ENCODE measurements around the gene SRC.

The SRC gene

DNA sequence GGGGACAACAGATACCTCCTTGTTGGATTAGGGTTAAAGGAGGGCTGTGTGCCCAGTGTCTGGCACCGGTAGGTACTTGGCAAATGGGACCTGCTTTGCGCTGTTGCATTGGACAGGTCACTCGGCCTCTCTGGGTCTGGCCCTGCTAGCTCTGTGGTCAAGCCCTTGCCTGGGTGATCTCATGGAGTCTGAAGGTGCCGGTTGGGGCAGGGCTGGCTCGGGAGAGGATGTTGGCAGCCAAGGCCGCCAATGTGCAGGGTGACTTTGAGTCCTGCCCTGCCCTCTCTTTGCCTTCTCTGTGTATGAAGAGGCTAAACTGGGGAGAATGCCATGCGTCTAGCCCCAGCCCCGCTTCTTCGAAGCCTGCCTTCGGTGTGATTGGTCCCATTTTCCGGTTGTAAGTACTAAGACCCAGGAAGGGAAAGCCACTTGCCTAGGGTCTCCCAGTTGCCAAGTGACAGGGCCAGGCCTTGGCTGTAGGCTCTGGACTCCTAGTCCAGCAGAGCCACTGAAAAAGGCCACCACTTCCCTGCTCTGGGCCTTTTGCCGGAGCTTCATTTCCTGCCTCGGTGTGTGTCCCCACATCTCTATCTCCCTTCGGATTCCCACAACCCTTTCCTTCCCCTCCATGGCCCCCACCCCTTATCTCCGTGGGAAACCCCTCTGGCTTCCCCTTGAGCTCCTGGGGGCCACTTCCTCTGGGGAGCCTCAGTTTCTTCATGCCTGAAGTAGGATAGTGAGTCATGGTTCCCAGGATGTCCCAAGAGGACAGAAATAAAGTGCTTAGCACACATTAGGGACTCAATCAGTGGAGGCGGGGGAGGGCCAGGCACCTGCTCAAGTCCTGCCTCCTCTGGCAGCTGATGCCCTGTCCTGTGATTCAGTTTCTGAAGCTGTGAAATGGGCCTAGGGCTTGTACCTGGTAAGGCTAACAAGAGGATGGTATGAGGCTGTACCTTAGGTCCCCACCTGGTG is 3.9 kb downstream of the SRC start:
- DNase-seq (ENCODE audit: low read depth in 1 of 2, low spot score in 1 of 2): no peak

DNA sequence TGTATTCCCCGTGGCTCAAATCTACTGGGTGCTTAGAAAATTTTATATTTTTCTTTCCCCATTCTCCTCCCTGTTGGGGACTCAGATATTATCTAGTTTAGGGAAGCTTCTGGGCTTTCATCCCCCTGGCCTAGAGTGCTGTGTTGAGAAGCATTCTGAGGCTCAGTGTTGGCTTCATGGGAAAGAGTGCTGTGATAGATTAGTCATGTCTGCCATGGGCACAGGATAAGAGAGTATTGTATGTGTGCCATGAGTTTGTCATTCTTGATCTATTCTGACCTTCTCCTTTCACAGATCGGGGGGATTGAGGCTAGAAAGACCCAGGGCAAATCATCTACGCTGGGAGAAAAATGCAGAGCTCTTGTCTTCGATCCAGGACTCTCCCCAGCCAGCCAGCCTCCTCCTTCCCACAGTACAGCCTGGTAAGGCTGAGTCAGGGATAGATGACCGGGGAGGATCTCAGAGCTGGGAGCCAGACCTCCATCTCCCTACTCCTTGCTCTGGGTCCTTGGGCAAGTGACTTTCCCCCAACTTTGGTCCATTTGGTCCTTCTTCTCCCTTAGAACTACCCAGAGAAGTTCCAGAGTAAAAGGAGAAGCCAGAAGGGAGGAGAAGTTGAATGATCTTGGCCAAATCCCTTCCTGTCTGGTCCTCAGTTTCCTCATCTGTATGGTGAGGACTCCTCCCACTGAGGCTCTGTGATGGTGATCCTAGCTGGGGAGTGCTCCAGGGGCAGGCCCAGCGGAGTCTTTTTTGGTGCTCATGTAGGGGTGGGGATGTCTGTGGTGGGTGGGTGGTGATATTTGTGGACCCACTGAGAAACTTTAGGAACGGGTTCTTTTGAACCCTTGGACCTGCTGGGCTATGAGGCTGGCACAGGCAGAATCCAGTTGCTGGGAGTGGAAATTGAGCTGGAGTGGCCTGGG is 5.0 kb downstream of the SRC start:
- DNase-seq (ENCODE audit: low read depth in 1 of 2, low spot score in 1 of 2): no peak

GRCh38 chr20:37351689-37352607 is 6.0 kb downstream of the SRC start:
- DNase-seq (ENCODE audit: low read depth in 1 of 2, low spot score in 1 of 2): no peak

DNA sequence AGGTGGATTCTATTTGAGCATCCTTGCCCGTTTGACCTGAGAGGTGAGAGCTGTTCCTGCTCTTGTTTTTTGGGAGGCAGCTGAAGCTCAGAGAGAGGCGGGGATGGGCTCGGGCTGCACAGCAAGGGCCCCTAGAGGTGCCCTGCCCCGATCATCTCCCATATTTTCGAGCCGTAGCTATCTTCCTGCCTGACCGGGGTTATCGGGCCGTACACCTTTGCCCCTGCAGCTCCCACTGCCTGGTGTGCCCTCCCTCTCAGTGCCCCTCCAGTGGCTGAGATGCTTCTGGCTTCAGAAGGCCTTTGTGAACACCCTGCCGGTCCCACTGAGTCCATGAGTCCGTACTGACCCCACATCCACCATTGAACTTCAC is 6.7 kb downstream of the SRC start:
- DNase-seq (ENCODE audit: low read depth in 1 of 2, low spot score in 1 of 2): no peak

- no peak for DNase-seq (ENCODE audit: low read depth in 1 of 2, low spot score in 1 of 2)
Measured at GRCh38 chr20:37353285-37353849, 7.4 kb downstream of the SRC start.

DNA sequence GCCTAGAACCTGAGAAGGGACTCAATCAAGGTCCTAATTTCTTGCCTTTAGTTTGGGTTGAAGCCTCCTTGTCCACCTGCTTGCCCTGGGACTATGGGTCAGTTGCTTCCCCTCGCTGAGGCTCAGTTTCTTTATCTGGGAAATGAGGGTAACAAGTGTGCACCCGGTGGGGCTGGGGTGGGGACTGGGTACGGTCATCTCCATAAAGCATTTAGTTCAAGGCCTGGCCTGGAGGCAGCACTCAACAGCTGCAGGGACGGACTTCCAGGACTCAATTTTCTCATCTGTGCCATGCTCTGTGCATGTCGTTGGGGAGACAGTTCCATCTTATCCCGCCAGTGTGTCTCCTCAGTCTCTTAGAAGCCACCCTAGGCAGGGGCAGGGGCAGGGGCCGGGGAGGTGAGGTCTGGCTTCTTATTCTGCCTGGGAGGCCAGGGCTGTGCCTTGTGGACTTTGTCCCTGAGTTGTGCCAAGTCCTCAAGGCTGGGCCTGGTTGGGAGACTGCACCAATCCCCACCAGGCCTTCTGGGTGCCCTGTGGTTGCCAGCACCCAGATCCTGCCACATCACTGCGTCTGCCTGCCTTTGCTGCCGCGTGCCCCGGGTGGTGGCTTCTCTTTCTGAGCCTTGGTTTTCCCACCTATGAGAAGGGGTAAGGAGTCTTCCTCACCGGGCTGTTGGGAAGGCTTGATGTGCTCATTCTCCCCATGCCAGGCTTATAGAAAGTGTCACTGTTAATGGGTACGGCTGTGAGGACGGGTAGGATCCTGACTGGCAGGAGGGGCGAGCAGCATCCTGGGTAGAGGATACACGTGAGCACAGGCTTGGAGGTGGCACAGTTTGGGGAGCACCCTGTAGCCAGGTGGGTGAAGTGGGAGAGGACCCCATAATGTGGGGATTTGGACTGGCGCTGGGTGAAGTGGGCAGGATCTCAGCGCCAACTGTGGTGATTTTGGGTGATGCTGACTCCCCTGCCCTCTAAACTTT is 8.6 kb downstream of the SRC start:
- DNase-seq (ENCODE audit: low read depth in 1 of 2, low spot score in 1 of 2): no peak

- no peak for DNase-seq (ENCODE audit: low read depth in 1 of 2, low spot score in 1 of 2)
Measured at GRCh38 chr20:37355252-37356180, 9.6 kb downstream of the SRC start.

GRCh38 chr20:37356387-37356786 is 10.4 kb downstream of the SRC start:
- no peak for DNase-seq (ENCODE audit: low read depth in 1 of 2, low spot score in 1 of 2)

GRCh38 chr20:37356961-37357371 is 11.0 kb downstream of the SRC start:
- no peak for DNase-seq (ENCODE audit: low read depth in 1 of 2, low spot score in 1 of 2)

- no peak for DNase-seq (ENCODE audit: low read depth in 1 of 2, low spot score in 1 of 2)
Measured at GRCh38 chr20:37357481-37358365, 11.8 kb downstream of the SRC start.

GRCh38 chr20:37358366-37359150 is 12.6 kb downstream of the SRC start:
- no peak for DNase-seq (ENCODE audit: low read depth in 1 of 2, low spot score in 1 of 2)

- DNase-seq (ENCODE audit: low read depth in 1 of 2, low spot score in 1 of 2): no peak
Measured at GRCh38 chr20:37359331-37359730, 13.4 kb downstream of the SRC start.

DNA sequence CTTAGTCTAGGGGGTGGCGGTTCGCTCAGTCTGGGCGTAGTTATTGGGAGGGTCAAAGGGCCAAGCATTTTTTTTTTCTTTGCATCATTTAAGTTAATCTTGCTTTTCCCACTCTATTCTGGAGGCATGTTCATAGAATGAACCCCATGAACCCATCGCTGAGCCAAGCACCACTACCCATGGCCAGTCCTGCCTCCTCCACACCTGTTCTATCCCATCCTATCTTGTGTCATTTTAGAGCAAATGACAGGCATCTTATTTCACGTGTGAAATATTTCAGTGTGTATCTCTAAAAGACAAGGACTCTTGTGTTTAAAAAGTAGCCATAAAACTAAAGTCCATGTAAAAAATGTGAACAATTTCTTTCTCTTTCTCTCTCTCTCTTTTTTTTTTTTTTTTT is 13.9 kb downstream of the SRC start:
- no peak for DNase-seq (ENCODE audit: low read depth in 1 of 2, low spot score in 1 of 2)

DNA sequence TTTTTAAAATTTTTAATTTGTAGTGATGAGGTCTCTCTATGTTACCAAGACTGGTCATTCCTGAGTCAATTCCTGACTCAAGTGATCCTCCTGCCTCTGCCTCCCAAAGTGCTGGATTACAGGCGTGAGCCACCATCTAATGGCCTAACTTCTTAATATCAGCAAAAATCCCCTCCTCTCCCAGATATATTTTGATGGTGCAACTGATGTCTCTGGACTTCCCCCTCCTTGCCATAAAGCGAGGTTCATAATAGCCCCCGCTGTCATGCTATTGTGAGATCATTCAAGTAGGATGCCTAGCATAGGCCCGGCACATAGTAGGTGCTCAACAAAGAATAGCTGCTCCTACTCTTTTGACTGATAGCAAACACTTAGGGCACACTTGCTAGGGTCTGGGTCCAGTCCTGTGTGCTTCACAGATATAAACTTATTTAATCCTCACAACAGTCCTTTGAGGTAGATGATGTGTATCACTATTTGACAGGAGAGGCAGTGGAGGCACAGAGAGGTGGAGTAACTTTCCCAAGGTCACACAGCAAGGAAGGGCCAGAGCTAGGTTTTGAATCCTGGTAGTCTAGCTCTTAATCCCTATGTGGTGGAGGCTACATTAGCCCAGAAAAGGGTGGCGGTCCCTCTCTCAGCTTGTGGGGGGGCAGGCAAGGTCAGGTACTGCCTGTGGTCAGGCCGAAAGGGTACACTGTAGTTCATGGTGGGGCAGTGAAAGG is 14.6 kb downstream of the SRC start:
- no peak for DNase-seq (ENCODE audit: low read depth in 1 of 2, low spot score in 1 of 2)

- no peak for DNase-seq (ENCODE audit: low read depth in 1 of 2, low spot score in 1 of 2)
Measured at GRCh38 chr20:37361336-37361735, 15.4 kb downstream of the SRC start.

Measured in activated CD4-positive, alpha-beta T cell treated with anti-CD3 and anti-CD28 coated beads, Interleukin-2, amount 50 U/mL, for 24 hours (primary cell).